Fibroblast of lung (primary cell): ENCODE results near the gene TESMIN.

Experiments used
- CTCF ChIP-seq, 2 donors: IDR thresholded peaks in 1 of 2; conservative IDR thresholded peaks in 1 of 2; 1 replicate in 1 of 2; 2 replicates in 1 of 2; pipeline ENCODE4 v1.5.1; 2011 to 2012; ENCODE audit warnings: low read length in 2 of 2, control low read depth in 1 of 2, inconsistent platforms in 1 of 2, low read depth in 1 of 2, mild to moderate bottlenecking in 1 of 2
- EZH2 ChIP-seq: IDR thresholded peaks from 2 replicates; pipeline ENCODE4 v1.5.1; 2012; ENCODE audit warnings: low read length, control low read depth, mild to moderate bottlenecking; ENCODE audit errors: missing control alignments

DNA sequence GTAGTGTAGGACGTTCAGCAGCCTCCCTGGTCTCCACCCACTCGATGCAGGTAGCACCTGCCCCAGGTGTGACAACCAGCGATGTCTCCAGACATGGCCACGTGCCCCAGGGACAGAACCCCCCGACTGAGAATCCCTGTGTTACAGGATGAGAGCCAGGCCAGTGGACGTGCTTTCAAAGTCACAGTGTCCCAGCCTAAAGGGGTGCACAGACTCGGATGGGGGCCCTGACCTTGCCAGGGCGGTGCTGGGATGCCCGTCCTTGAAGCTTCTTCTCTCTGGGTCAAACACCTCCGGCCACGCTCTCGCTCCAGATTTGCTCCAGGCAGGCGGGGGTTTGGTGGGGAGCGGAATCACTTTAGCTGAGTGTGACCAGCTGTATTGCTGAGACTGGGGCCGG is 90.3 kb downstream of the TESMIN start:
- TF ChIP-seq CTCF (conservative IDR thresholded peaks at IDR 0.05 in 1 of 2, IDR thresholded peaks at IDR 0.05 in 1 of 2; ENCODE audit: low read depth in 1 of 2, low read length in 2 of 2): no peak
- no peak for TF ChIP-seq EZH2
